T-cell (primary cell): ENCODE results near the gene ENOX1. TPM values are rescaled to one million over a fixed set of nuclear protein-coding genes. Genes with fewer than 3 reads are reported as not detected.

Experiments used
- ATAC-seq, 4 experiments: fragments of 200-7000 bp in 3 of 4; fragments of 150-1000 bp in 1 of 4; cut with Tn5 transposase; replicated peaks in 1 of 4; 1 replicate in 3 of 4; 2 replicates in 1 of 4; pipeline ENCODE4 v1.10.0; 2021; ENCODE audit warnings: moderate library complexity in 3 of 4, mild to moderate bottlenecking in 2 of 4, moderate number of reproducible peaks in 1 of 4
- CTCF ChIA-PET, 2 donors: fragments of 300-600 bp; sonication (Branson Sonifier 250); formaldehyde crosslinking; loops; one replicate each; lab custom pipeline; 2022; ENCODE audit warnings: antibody characterized with exemption in 2 of 2; lab: Charles Lee
- POLR2A ChIA-PET, 2 donors: fragments of 300-600 bp; sonication (Branson Sonifier 250); formaldehyde crosslinking; loops; one replicate each; lab custom pipeline; 2022; ENCODE audit warnings: antibody characterized with exemption in 2 of 2; lab: Charles Lee
- DNase-seq, 35 experiments: peaks; one replicate each; pipeline versions ENCODE4 v3.0.0 to v3.0.0-alpha.2; 2013 to 2023
- H3K27ac ChIP-seq: one replicate; pipeline ENCODE4 v1.5.1; 2013; ENCODE audit warnings: low read length
- H3K27me3 ChIP-seq, 2 experiments: replicated peaks in 1 of 2; 1 replicate in 1 of 2; 2 replicates in 1 of 2; pipeline versions ENCODE4 v1.6.1 to v1.7.0; 2013; ENCODE audit warnings: low read length in 1 of 2, mixed read lengths in 1 of 2; ENCODE audit not compliant: control insufficient read depth in 2 of 2, insufficient read depth in 2 of 2; ENCODE audit errors: extremely low read depth in 1 of 2
- H3K36me3 ChIP-seq, 2 donors: 1 replicate in 1 of 2; 2 replicates in 1 of 2; pipeline versions ENCODE4 v1.6.1 to v1.7.0; 2013; ENCODE audit warnings: low read length in 1 of 2; ENCODE audit not compliant: control insufficient read depth in 2 of 2, insufficient read depth in 1 of 2; ENCODE audit errors: extremely low read depth in 1 of 2
- H3K4me1 ChIP-seq, 2 experiments: 1 replicate in 1 of 2; 2 replicates in 1 of 2; pipeline versions ENCODE4 v1.6.1 to v1.7.0; 2013; ENCODE audit warnings: low read length in 2 of 2, mixed read lengths in 1 of 2; ENCODE audit not compliant: insufficient read depth in 2 of 2, control insufficient read depth in 1 of 2; ENCODE audit errors: extremely low read depth in 1 of 2
- H3K4me3 ChIP-seq, 2 donors: 1 replicate in 1 of 2; 2 replicates in 1 of 2; pipeline versions ENCODE4 v1.5.1 to v1.7.0; 2013; ENCODE audit warnings: mild to moderate bottlenecking in 2 of 2, low read length in 1 of 2, moderate library complexity in 1 of 2; ENCODE audit not compliant: control insufficient read depth in 1 of 2; ENCODE audit errors: extremely low read depth in 1 of 2
- H3K9me3 ChIP-seq: 2 replicates; pipeline ENCODE4 v1.7.0; 2013
- H3K27ac Mint-ChIP-seq, 2 donors: one replicate each; pipeline ENCODE4 v1.8.0; 2020 to 2021; ENCODE audit warnings: mild to moderate bottlenecking in 2 of 2, mixed read lengths in 2 of 2
- H3K27me3 Mint-ChIP-seq, 2 donors: one replicate each; pipeline ENCODE4 v1.8.0; 2021 to 2022; ENCODE audit warnings: mixed read lengths in 2 of 2
- H3K36me3 Mint-ChIP-seq: one replicate; pipeline ENCODE4 v1.8.0; 2021; ENCODE audit warnings: mixed read lengths
- H3K4me1 Mint-ChIP-seq, 3 donors: one replicate each; pipeline ENCODE4 v1.8.0; 2020 to 2022; ENCODE audit warnings: mixed read lengths in 3 of 3, mild to moderate bottlenecking in 1 of 3
- H3K4me3 Mint-ChIP-seq, 3 donors: one replicate each; pipeline ENCODE4 v1.8.0; 2020 to 2022; ENCODE audit warnings: mild to moderate bottlenecking in 3 of 3, mixed read lengths in 3 of 3, moderate library complexity in 3 of 3
- H3K9me3 Mint-ChIP-seq, 3 donors: one replicate each; pipeline ENCODE4 v1.8.0; 2020 to 2022; ENCODE audit warnings: mixed read lengths in 3 of 3
- WGBS: methylation state at CpG from one replicate; pipeline ENCODE4 v1.1.5; 2013; ENCODE audit warnings: missing lambda C conversion rate; ENCODE audit not compliant: insufficient coverage; 5-methylcytosine and 5-hydroxymethylcytosine counted together
- total RNA-seq, 35 experiments: library from RNA in 6 of 35; stranded (reverse) in 6 of 35; fragments of 120-200 nt in 1 of 35; gene quantifications; one replicate each; pipeline versions ENCODE4 v1.2.1 to v1.2.4 and lab custom pipeline; 2013 to 2026

Gene ENOX1
- total RNA-seq, 5 donors from 2014 or later (not counting 1 experiment from before 2014, with no cell fraction given) = 0.10 TPM; not detected in 4

- no peak overlapping the region for H3K27ac ChIP-seq
- Mint-ChIP-seq H3K4me1 (no peaks in the 10 kb centered on the region), H3K27ac (no peak overlapping the region), H3K4me3 (no peak overlapping the region), H3K9me3 (no peaks in the 10 kb centered on the region), H3K27me3 (peaks cover 2 to 23% of the 10 kb centered on the region in 2 donors), H3K36me3 (no peaks in the 10 kb centered on the region)
- no peak for DNase-seq
- ChIA-PET CTCF (no interaction called here), POLR2A (no interaction called here)
- H3K36me3 ChIP-seq = no peaks in the 10 kb centered on the region
- WGBS = 100% methylated on average over 1 of the region's 8 CpGs
- no peaks in the 10 kb centered on the region for H3K4me1 ChIP-seq
- no peak overlapping the region for H3K4me3 ChIP-seq
- no peak for ATAC-seq
- no peaks in the 10 kb centered on the region for H3K9me3 ChIP-seq
- H3K27me3 ChIP-seq = peaks cover 0 to 8% of the 10 kb centered on the region in 2 experiments
Observed at GRCh38 chr13:43220873-43221595, 565.7 kb downstream of the ENOX1 start.

DNA sequence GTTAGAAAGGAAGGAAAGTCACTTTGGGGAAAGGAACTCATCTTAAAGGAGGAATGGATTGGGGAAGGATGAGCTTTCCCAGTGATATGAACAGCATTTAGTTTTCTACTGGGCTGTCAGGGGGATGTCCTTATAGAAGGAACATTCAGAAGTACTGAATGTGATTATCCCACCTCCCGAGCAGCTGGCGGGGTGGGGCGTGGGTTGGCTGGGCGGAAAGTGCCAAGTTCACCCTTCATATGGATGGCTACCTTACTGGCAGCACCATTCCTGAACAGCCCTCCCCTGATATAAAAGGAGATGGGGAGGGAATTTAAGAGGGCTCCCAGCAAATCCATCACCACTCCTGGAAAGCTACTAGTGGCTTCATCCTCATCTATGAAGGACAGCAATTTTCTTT lies 572.6 kb downstream of the ENOX1 start:
- no peaks in the 10 kb centered on the region for H3K36me3 Mint-ChIP-seq
- no peaks in the 10 kb centered on the region for H3K9me3 Mint-ChIP-seq
- Histone ChIP-seq H3K27me3 (peaks cover 0 to 9% of the 10 kb centered on the region in 2 experiments), H3K4me3 (no peak overlapping the region), H3K36me3 (no peaks in the 10 kb centered on the region), H3K9me3 (no peaks in the 10 kb centered on the region), H3K4me1 (no peaks in the 10 kb centered on the region), H3K27ac (no peak overlapping the region)
- POLR2A ChIA-PET = no interaction called here
- H3K4me1 Mint-ChIP-seq = no peaks in the 10 kb centered on the region
- H3K27ac Mint-ChIP-seq = no peak overlapping the region
- no CpG with 5 or more reads among the region's 4 CpGs for WGBS
- ATAC-seq (no peak), DNase-seq (no peak)
- peaks cover 0 to 4% of the 10 kb centered on the region in 2 donors for H3K27me3 Mint-ChIP-seq
- CTCF ChIA-PET = no interaction called here
- H3K4me3 Mint-ChIP-seq = no peak overlapping the region

GRCh38 chr13:43206838-43207237 lies 579.9 kb downstream of the ENOX1 start:
- ATAC-seq (no peak), DNase-seq (no peak)
- H3K27me3 Mint-ChIP-seq = peaks cover 3 to 4% of the 10 kb centered on the region in 2 donors
- no peaks in the 10 kb centered on the region for H3K4me1 ChIP-seq
- H3K36me3 ChIP-seq = no peaks in the 10 kb centered on the region
- H3K9me3 ChIP-seq = no peaks in the 10 kb centered on the region
- H3K4me3 ChIP-seq = no peak overlapping the region
- no peaks in the 10 kb centered on the region for H3K36me3 Mint-ChIP-seq
- H3K27ac ChIP-seq = no peak overlapping the region
- H3K27me3 ChIP-seq = peaks cover 0 to 2% of the 10 kb centered on the region in 2 experiments
- CTCF ChIA-PET = no interaction called here
- no peak overlapping the region for H3K4me3 Mint-ChIP-seq
- POLR2A ChIA-PET = no interaction called here
- H3K4me1 Mint-ChIP-seq = no peaks in the 10 kb centered on the region
- no peak overlapping the region for H3K27ac Mint-ChIP-seq
- H3K9me3 Mint-ChIP-seq = peaks cover 6 to 16% (median 7%) of the 10 kb centered on the region in 3 donors

DNA sequence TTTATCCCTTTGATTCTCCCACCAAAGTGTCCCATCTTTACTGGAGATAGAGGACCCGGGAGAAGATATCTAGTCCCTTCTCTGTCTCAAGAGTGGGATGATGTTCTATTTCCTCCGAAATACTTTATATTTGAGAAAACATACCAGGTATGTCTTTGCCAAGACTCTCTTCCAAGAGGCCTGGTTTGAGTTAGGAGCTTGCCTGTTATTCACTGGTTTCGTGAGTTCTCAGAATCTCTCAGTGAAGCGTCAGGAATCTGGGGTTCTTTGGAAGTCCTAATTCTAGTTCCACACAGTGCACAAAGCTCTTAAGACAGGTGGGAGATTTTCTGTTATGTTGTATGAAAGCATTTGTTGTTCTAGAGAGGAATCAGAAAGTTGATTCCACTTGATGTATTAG lies 581.4 kb downstream of the ENOX1 start:
- Histone ChIP-seq H3K27ac (no peak overlapping the region), H3K27me3 (peaks cover 0 to 2% of the 10 kb centered on the region in 2 experiments), H3K4me3 (no peak overlapping the region), H3K9me3 (no peaks in the 10 kb centered on the region), H3K4me1 (no peaks in the 10 kb centered on the region), H3K36me3 (no peaks in the 10 kb centered on the region)
- no peak for ATAC-seq
- POLR2A ChIA-PET = no interaction called here
- Mint-ChIP-seq H3K36me3 (no peaks in the 10 kb centered on the region), H3K27me3 (peaks cover 3 to 4% of the 10 kb centered on the region in 2 donors), H3K9me3 (peaks cover 6 to 16% (median 7%) of the 10 kb centered on the region in 3 donors), H3K27ac (no peak overlapping the region), H3K4me3 (no peak overlapping the region), H3K4me1 (no peaks in the 10 kb centered on the region)
- no peak for DNase-seq
- WGBS = no CpG with 5 or more reads among the region's 4 CpGs
- CTCF ChIA-PET = no interaction called here

DNA sequence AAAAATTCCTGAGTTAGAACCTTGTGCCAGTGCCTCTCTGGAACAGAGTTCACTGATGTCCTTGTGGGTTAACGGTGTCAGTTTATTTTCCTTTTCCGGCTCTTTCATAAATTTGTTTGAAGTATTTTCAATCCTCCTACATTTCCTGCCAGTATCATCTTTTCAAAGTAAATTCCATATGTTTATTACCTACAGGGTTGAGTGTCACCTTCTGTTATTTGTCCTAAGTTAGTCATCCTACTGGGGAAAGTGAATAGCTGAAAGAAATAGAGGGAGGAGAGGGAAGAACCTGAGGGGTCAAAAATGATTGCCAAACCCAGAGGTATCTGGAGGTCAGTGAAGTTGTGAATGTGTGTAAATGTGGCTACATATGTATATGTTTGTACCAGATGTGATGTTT lies 582.2 kb downstream of the ENOX1 start:
- ChIA-PET CTCF (no interaction called here), POLR2A (no interaction called here)
- no peak overlapping the region for H3K27ac Mint-ChIP-seq
- H3K9me3 Mint-ChIP-seq = peaks cover 6 to 16% (median 7%) of the 10 kb centered on the region in 3 donors
- no peak overlapping the region for H3K27ac ChIP-seq
- H3K4me3 Mint-ChIP-seq = no peak overlapping the region
- no peaks in the 10 kb centered on the region for H3K4me1 Mint-ChIP-seq
- peaks cover 0 to 2% of the 10 kb centered on the region in 2 experiments for H3K27me3 ChIP-seq
- no peaks in the 10 kb centered on the region for H3K9me3 ChIP-seq
- no peak for ATAC-seq
- no peaks in the 10 kb centered on the region for H3K36me3 Mint-ChIP-seq
- peaks cover 3 to 4% of the 10 kb centered on the region in 2 donors for H3K27me3 Mint-ChIP-seq
- no peak overlapping the region for H3K4me3 ChIP-seq
- H3K36me3 ChIP-seq = no peaks in the 10 kb centered on the region
- WGBS = no CpG with 5 or more reads among the region's 2 CpGs
- DNase-seq = no peak
- no peaks in the 10 kb centered on the region for H3K4me1 ChIP-seq

DNA sequence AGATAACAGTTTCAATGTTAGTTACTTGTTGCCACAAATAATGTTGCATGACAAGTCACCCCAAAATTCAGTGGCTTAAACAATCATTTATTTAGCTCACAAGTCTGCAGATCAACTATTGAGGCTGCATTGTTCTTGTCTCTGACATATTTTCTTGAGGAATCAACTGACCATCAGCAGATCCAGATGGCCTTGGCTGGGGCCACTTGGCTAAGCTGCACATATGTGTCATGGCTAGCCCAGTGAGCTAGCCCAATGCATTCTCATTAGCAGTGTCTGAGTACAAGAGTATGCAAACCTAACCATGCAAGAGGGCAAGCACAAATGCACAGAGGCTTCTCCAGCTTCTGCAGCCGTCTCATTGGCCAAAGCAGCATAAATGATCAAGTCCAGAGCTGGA lies 583.0 kb downstream of the ENOX1 start:
- H3K27ac ChIP-seq = no peak overlapping the region
- H3K36me3 ChIP-seq = no peaks in the 10 kb centered on the region
- Mint-ChIP-seq H3K27me3 (peaks cover 8 to 9% of the 10 kb centered on the region in 2 donors), H3K36me3 (no peaks in the 10 kb centered on the region), H3K4me3 (no peak overlapping the region), H3K9me3 (peaks cover 6 to 16% (median 7%) of the 10 kb centered on the region in 3 donors), H3K4me1 (no peaks in the 10 kb centered on the region), H3K27ac (no peak overlapping the region)
- ATAC-seq (no peak), DNase-seq (no peak)
- no peaks in the 10 kb centered on the region for H3K4me1 ChIP-seq
- no peaks in the 10 kb centered on the region for H3K27me3 ChIP-seq
- no peak overlapping the region for H3K4me3 ChIP-seq
- ChIA-PET CTCF (no interaction called here), POLR2A (no interaction called here)
- no peaks in the 10 kb centered on the region for H3K9me3 ChIP-seq
- WGBS = 100% methylated on average over 1 of the region's 1 CpG
